GM21390 (cell line): Measurements from ENCODE around the gene TEN1.

Experiments used
- ATAC-seq: cut with Tn5 transposase; IDR thresholded peaks from one replicate; pipeline ENCODE4 v1.9.1; 2021; ENCODE audit not compliant: unreplicated experiment

Gene TEN1

GRCh38 chr17:75976175-75976848 lies 2.7 kb upstream of the TEN1 start:
- no peak for ATAC-seq

GRCh38 chr17:75979705-75980187 lies 706 bp downstream of the TEN1 start:
- ATAC-seq, result no peak

DNA sequence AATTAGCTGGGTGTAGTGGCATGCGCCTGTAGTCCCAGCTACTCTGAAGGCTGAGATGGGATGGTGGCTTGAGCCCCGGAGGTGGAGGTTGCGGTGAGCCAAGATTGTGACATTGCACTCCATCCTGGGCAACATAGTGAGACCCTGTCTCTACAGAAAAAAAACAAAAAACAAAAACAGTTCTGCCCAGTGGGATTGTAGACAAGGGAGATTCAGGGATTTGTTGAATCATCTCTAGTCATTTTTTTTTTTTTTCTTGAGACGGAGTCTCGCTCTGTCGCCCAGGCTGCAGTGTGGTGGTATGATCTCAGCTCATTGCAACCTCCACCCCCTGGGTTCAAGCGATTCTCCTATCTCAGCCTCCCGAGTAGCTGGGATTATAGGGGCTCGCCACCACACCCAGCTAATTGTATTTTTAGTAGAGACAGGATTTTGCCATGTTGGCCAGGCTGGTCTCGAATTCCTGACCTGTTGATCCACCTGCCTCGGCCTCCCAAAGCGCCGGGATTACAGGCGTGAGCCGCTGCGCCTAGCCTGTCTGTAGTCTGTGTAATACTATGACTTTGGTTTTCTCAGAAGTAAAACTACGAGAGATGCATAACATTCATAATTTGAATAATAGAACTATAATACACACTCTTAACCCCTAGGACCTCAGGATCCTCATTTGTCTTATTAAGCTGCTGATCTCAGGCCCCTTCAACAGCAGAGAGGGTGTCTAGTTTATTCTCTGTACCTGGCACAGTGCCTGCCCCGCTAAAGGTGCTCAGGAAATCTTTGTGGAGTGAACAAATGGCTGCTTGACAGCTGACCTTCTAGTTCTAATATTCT lies 1.4 kb downstream of the TEN1 start:
- ATAC-seq, result no peak

GRCh38 chr17:75981019-75981615 lies 2.1 kb downstream of the TEN1 start:
- no peak for ATAC-seq

DNA sequence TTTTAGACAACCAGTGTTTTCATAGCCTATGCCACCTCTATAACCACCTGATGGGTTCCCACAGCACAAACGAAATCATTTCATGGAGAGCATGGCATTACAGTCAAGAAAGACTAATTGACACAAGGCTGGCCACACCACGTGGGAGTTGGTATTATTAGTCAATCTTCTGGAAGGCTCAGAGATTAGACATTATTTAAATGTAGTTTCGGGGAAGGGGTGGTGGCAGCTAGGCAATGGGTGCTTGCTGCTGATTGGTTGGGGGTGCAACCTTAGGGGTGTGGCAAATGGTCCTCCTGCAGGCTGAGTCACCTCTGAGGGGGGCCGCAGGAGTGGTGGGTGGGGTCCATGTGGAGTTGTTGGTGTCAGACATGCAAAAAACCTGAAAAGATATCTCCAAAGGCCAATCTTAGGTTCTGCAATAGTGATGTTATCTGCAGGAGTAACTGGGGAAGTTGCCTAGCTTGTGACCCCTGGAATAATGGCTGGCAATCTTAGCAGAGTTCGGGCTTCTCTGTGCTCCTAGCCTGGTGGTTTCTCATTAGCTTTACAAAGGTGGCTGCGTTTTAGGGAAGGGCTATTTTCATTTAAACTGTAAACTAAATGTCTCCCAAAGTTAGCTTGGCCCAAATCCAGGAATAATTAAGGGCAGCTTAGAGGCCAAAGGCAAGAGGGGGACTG lies 4.6 kb downstream of the TEN1 start:
- ATAC-seq, result no peak

DNA sequence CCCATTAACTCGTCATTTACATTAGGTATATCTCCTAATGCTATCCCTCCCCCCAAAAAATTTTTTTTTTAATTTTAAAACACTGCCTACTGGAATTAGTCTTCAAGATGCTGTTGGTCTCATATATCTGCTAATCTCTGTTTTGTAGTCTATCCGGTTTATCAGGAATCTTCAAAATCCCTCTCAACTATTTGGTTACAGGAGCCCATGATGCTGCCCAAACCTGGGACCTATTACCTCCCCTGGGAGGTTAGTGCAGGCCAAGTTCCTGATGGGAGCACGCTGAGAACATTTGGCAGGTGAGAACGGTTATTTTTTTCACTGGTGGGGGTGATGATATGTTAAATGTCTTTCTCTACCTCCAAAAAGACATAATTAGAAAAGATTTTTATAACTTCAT lies 6.9 kb downstream of the TEN1 start:
- ATAC-seq, result no peak

- ATAC-seq, result no peak
Observed at GRCh38 chr17:75987041-75987440, 8.0 kb downstream of the TEN1 start.

- ATAC-seq, result no peak
Observed at GRCh38 chr17:75991396-75991795, 12.4 kb downstream of the TEN1 start.

GRCh38 chr17:75994802-75995370 lies 15.8 kb downstream of the TEN1 start:
- ATAC-seq, result no peak

DNA sequence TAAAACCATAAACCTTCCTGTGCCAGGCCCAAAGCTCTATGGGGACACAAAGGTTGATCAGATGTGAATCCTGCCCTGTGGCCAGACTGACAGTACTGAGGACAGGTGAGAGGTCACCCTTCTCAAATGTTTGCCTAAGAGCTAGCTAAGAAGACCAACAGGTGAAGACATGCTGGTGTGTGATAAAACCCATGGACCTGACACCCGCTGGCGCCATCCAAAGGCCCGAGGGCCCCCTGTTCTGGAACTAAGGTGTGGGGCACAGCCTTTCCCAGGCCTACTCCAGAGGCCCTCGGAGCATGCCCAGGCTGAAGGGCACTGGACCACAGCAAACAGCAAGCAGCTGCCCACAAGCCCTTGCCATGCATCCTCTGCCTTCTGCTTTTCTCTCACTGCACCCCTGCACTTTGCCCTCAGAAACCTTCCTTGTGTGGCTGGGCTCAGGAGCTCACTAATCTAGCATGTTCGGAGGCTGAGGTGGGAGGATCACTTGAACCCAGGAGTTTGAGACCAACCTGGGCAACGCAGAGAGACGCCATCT lies 16.4 kb downstream of the TEN1 start:
- ATAC-seq, result no peak

DNA sequence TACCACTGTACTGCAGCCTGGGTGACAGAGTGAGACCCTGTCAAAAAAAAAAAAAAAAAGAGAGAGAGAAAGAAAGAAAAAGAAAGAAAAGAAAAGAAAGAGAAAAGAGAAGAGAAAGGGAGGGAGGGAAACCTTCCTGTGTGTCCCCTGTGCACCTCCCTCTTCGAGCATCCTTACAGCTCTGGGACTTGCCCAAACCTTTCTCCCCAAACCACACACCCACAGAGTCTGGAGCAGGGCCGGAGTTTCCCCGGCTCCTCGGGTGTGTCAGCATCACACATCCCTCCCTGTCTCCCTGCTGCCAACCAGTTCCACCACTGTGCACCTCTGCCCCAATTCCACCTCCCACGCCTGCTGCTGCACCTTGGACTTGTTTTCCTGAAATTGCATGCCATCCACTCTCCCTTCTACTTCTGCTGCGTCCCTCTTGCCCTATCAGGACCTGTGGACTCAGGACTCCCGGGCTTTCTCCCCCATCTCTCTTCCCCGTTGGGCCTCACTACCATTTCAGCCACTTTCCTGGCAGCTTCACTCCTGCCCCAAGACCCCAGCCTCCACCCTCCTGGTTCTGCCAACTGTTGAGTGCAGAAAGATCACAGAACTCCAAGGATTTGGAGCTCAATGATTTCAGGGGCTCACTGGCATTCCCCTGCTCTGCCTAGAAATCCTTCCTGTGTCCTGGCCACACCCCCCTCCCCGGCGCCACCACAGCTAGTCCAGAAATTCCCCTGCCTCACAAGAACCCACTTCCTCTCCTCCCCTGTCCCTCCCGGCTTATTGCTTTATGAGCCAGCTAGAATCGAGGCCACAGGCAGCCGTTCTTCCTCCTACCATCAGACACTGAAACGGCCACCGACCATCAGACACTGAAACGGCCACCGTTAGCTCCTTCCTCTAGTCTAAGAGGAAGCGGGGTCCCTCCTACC lies 17.9 kb downstream of the TEN1 start:
- no peak for ATAC-seq

DNA sequence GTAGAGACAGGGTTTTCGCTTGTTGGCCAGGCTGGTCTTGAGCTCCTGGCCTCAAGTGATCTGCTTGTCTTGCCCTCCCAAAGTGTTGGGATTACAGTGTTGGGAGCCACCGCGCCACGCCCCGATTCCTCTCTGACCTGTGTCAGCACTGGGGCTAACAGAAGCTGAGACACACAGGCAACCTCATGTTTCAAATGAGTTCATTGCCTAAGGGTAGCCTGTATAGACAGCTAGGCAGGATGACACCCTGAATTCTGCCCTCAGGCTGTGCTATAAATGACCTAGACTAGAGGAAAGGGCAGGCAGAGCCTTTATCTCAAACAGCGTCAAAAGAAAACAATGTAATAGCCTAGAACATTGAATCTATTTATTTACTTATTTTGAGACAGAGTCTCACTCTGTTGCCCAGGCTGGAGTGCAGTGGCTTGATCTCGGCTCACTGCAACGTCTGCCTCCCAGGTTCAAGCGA lies 19.3 kb downstream of the TEN1 start:
- no peak for ATAC-seq

GRCh38 chr17:76000016-76000754 lies 21.1 kb downstream of the TEN1 start:
- ATAC-seq, result no peak

DNA sequence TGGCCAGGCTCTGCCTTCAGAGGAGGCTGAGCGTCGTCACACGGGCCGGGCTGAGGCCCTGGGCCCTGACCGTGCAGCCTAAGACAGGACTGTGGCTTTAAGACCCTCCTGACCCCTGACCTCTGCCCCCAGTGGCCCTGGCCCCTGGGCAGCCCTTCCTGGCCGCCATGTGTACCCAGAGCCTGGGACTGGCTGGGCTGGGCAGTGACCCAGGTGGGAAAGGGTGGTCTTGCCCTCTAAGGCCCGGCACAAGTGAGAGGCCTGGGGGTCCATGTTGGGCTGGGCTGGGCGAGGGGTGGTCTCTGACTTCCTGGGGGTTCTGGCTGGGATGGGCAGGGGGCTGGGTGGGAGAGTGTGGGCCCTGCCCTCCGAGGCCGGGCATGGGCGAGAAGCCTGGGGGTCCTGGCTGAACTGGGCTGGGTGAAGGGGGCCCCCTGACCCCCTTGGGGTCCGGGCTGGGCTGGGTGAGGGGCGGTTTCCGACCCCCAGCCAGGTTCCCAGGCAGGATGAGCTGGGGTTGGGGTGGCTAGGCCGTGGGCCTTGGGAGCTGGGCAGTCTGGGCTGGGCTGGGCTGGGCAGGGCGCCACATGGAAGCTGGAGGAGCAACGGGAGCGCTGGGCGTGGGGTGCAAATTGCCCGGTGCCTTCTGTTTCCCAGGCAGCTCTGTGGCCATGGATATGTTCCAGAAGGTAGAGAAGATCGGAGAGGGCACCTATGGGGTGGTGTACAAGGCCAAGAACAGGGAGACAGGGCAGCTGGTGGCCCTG lies 21.9 kb downstream of the TEN1 start, which contains the start of gene CDK3:
Gene CDK3 (plus strand): TSS at position 101 of the 767 bp plus-strand sequence. CDS start 571 bp downstream, at position 672.
- no peak for ATAC-seq

DNA sequence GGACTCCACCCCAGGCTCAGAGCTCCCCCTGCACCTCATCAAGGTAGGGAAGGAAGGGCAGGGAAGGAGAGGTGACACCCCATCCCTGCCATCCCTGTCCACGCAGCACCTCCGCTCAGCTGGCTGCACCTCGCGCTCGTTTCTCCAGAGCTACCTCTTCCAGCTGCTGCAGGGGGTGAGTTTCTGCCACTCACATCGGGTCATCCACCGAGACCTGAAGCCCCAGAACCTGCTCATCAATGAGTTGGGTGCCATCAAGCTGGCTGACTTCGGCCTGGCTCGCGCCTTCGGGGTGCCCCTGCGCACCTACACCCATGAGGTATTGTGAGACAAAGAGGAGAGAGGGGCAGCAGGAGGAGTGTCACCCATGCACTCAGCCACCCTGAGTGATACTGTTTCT lies 23.1 kb downstream of the TEN1 start:
- no peak for ATAC-seq

GRCh38 chr17:76003915-76004314 lies 24.9 kb downstream of the TEN1 start:
- ATAC-seq, result no peak

- no peak for ATAC-seq
Observed at GRCh38 chr17:76004750-76005262, 25.8 kb downstream of the TEN1 start.
